HuH-7 (cell line): ENCODE results near the gene CCNK.
A peak's percentile ranks its signal among the peaks of the same experiment; 100 is the strongest.

Experiments used
- DNase-seq: peaks from one replicate; pipeline ENCODE4 v3.0.0; 2011; ENCODE audit warnings: low spot score

CCNK gene

GRCh38 chr14:99466758-99467157 lies 14.5 kb upstream of the CCNK start:
- no peak for DNase-seq

- no peak for DNase-seq
These were observed 13.7 kb upstream of the CCNK start for GRCh38 chr14:99467336-99468078.

- DNase-seq, result no peak
These were observed 13.1 kb upstream of the CCNK start for GRCh38 chr14:99468081-99468480.

GRCh38 chr14:99468836-99469592 lies 12.2 kb upstream of the CCNK start:
- no peak for DNase-seq

- no peak for DNase-seq
These were observed 9.5 kb upstream of the CCNK start for GRCh38 chr14:99471731-99472130.

- DNase-seq, result no peak
These were observed 8.3 kb upstream of the CCNK start for GRCh38 chr14:99472937-99473336.

GRCh38 chr14:99473458-99473857 lies 7.8 kb upstream of the CCNK start:
- DNase-seq, result no peak

GRCh38 chr14:99475179-99475578 lies 6.0 kb upstream of the CCNK start:
- DNase-seq, result no peak

- no peak for DNase-seq
These were observed 5.5 kb upstream of the CCNK start for GRCh38 chr14:99475660-99476059.

- no peak for DNase-seq
These were observed 4.3 kb upstream of the CCNK start for GRCh38 chr14:99476864-99477263.

- no peak for DNase-seq
These were observed 3.1 kb upstream of the CCNK start for GRCh38 chr14:99478128-99478527.

- no peak for DNase-seq
These were observed 1.9 kb upstream of the CCNK start for GRCh38 chr14:99479160-99479905.

GRCh38 chr14:99479906-99480869 lies 1.0 kb upstream of the CCNK start, which contains the start of gene SETD3:
Gene SETD3 (minus strand): TSS chr14:99480859. CDS start chr14:99465805, 15,054 bp downstream.
- peak; percentile 24 for DNase-seq

- no peak for DNase-seq
These were observed 513 bp downstream of the CCNK start for GRCh38 chr14:99481745-99482099.

GRCh38 chr14:99484106-99484505 lies 2.9 kb downstream of the CCNK start:
- no peak for DNase-seq

- no peak for DNase-seq
These were observed 16.1 kb downstream of the CCNK start for GRCh38 chr14:99497341-99497740.

GRCh38 chr14:99497894-99498293 lies 16.7 kb downstream of the CCNK start:
- no peak for DNase-seq

- no peak for DNase-seq
These were observed 21.8 kb downstream of the CCNK start for GRCh38 chr14:99502989-99503421.

- no peak for DNase-seq
These were observed 22.7 kb downstream of the CCNK start for GRCh38 chr14:99503848-99504453.

- no peak for DNase-seq
These were observed 23.9 kb downstream of the CCNK start for GRCh38 chr14:99505089-99505488.

- DNase-seq, result no peak
These were observed 25.1 kb downstream of the CCNK start for GRCh38 chr14:99506276-99506675.
